Natural killer cell treated with Interleukin-12 subunit alpha and Interleukin-12 subunit beta and Interleukin-15 and Interleukin-18, amount 100 ng/mL, for 72 hours (primary cell): Measurements from ENCODE around the gene SLC22A23. TPM values are rescaled to one million over a fixed set of nuclear protein-coding genes. Genes with fewer than 3 reads are reported as not detected.

ENCODE experiments used
- ATAC-seq, 2 donors: fragments of 150-1000 bp; cut with Tn5 transposase in 1 of 2; sonication (Bioruptor Pico), chemical (Tn5 transposase) in 1 of 2; 2 replicates each; pipeline ENCODE4 v1.10.0; 2021
- DNase-seq: peaks from one replicate; pipeline ENCODE4 v3.0.0; 2022; ENCODE audit warnings: low spot score
- H3K27ac Mint-ChIP-seq, 2 donors: 1 replicate in 1 of 2; 2 replicates in 1 of 2; pipeline ENCODE4 v1.8.0; 2022; ENCODE audit warnings: mixed read lengths in 2 of 2, mild to moderate bottlenecking in 1 of 2, moderate library complexity in 1 of 2
- H3K27me3 Mint-ChIP-seq, 2 donors: 1 replicate in 1 of 2; 2 replicates in 1 of 2; pipeline ENCODE4 v1.8.0; 2022; ENCODE audit warnings: mixed read lengths in 2 of 2
- H3K36me3 Mint-ChIP-seq: one replicate; pipeline ENCODE4 v1.8.0; 2022; ENCODE audit warnings: mixed read lengths
- H3K4me1 Mint-ChIP-seq, 2 donors: 1 replicate in 1 of 2; 2 replicates in 1 of 2; pipeline ENCODE4 v1.8.0; 2022; ENCODE audit warnings: low read depth in 2 of 2, mixed read lengths in 2 of 2, mild to moderate bottlenecking in 1 of 2
- H3K4me3 Mint-ChIP-seq: one replicate; pipeline ENCODE4 v1.8.0; 2022; ENCODE audit warnings: mixed read lengths
- H3K9me3 Mint-ChIP-seq: 2 replicates; pipeline ENCODE4 v1.8.0; 2022; ENCODE audit warnings: mixed read lengths
- total RNA-seq, 2 donors: library from RNA; stranded (reverse); gene quantifications; one replicate each; pipeline ENCODE4 v1.2.3, GENCODE V29; 2022

The SLC22A23 gene
- total RNA-seq, 2 donors from 2014 or later = 0.11 to 0.14 TPM

DNA sequence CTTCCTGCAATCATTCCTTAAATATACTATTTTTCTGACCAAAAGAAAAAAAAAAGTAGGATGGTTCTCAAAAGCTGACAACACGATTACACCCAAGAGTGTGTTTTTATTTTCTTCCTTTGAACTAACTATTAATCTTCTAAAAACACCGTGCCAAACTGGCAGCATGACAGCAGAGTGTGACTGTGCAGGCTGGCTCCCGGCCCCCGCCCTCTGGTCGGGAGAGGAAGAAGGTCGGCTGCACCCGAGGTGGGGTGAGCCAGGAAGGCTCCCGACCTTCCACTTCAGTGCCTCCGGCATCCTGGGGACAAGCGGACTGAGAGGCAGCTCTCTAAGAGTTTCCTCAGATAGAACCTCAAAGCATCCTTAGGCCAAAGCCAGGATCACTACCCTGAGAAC is 29.2 kb downstream of the SLC22A23 start:
- H3K4me1 Mint-ChIP-seq = no peaks in the 10 kb centered on the region
- DNase-seq (no peak), ATAC-seq (no peak)
- no peak overlapping the region for H3K27ac Mint-ChIP-seq
- H3K9me3 Mint-ChIP-seq = no peaks in the 10 kb centered on the region
- H3K27me3 Mint-ChIP-seq = peaks cover 23 to 36% of the 10 kb centered on the region in 2 donors
- no peak overlapping the region for H3K4me3 Mint-ChIP-seq
- H3K36me3 Mint-ChIP-seq = no peaks in the 10 kb centered on the region

DNA sequence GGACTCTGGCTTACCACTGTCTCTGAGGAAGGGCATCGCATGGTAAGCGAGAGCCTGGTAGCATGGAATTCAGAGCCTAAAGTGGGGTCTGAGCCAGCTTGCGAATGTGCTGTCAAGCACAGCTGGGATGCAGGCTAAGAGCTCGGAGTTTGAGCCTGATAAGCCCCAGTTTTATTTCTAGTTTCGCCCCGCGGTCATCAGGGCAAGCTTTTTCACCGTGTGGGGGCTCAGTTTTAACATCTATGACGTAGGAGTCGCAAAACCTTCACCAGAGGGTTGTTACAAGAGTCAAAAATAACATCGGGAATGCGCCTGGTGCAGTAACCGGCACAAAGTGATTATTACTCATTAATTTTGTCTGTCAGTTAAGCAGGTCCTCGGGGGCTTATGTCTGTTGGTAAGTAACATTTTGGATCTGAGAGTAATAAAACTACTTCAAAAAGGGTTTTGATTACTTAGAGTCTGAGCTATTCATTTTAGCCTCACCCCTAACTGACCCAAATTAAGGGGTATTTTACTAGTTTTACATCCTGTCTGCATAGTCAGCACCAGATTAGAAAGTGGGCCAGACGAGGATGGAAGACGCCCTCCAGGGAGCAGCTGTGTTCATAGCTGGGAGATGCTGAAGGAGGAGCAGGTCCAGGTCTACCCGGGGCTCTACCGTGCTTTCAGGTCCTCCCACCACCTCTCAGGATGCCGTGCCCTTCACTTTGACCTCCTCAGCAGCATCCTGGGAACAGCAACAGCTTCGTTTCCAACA is 29.7 kb downstream of the SLC22A23 start:
- Mint-ChIP-seq H3K27ac (no peak overlapping the region), H3K9me3 (no peaks in the 10 kb centered on the region), H3K4me3 (no peak overlapping the region), H3K36me3 (no peaks in the 10 kb centered on the region), H3K27me3 (peaks cover 26 to 41% of the 10 kb centered on the region in 2 donors), H3K4me1 (no peaks in the 10 kb centered on the region)
- no peak for ATAC-seq
- DNase-seq = no peak

DNA sequence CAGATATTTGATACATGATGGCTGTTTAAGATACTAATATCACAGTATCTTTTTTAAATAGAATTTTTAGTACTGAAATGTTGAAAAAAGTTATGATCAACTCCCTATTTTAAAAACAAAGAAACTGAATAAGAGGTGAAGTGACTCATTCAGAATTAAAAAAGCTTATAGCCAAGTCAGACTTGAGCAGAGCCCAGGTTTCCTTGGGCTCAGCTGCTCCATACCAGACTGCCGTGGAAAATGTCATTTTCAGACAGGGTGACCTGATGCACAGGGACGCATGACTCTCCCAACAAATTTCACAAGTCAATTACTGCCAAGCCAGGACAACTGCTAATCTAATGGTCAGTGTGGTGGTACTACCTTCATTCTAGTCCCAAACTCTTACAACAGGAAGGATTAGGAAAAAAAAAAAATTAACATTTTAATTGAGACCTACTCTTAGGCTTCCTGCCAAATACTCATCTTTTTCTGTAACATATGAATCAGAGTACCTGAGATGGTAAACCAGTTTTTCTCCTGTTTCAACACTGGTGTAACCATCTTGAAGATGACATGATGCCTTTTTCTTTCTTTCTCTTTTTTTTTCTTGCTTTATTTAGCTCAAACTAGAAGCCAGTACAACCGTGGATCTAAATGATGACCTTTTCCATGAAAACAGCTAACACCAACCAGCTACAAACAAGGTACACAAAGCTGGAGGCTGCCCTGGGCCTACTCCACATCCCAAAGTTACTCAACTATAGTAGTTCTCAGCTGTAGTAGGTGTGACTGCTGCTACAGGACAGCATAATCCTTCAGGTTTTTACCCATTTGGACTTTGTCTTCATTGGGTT is 30.5 kb downstream of the SLC22A23 start:
- Mint-ChIP-seq H3K27me3 (peaks cover 26 to 41% of the 10 kb centered on the region in 2 donors), H3K36me3 (no peaks in the 10 kb centered on the region), H3K9me3 (no peaks in the 10 kb centered on the region), H3K27ac (no peak overlapping the region), H3K4me1 (no peaks in the 10 kb centered on the region), H3K4me3 (no peak overlapping the region)
- ATAC-seq (no peak), DNase-seq (no peak)

DNA sequence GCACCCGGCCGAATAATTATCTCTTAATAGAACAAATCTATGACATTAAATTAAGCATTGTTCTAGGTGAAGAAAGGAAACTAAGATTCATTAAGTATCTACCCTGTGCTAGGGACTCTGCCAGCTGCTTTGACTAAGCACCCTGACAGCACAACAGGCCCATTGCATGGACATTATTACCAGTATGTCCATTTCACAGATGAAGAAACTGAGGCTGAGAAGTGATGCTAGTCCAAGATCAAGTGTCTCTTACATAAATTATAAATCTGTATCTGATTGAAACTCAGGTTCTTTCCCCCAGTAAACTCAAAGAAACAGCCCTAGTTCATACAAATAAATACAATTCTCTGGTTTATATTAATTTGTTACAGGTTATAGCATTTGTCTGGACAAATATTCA is 31.3 kb downstream of the SLC22A23 start:
- ATAC-seq = no peak
- H3K36me3 Mint-ChIP-seq = no peaks in the 10 kb centered on the region
- DNase-seq = no peak
- no peak overlapping the region for H3K4me3 Mint-ChIP-seq
- H3K4me1 Mint-ChIP-seq = no peaks in the 10 kb centered on the region
- H3K27me3 Mint-ChIP-seq = peaks cover 26 to 47% of the 10 kb centered on the region in 2 donors
- H3K27ac Mint-ChIP-seq = no peak overlapping the region
- H3K9me3 Mint-ChIP-seq = no peaks in the 10 kb centered on the region

DNA sequence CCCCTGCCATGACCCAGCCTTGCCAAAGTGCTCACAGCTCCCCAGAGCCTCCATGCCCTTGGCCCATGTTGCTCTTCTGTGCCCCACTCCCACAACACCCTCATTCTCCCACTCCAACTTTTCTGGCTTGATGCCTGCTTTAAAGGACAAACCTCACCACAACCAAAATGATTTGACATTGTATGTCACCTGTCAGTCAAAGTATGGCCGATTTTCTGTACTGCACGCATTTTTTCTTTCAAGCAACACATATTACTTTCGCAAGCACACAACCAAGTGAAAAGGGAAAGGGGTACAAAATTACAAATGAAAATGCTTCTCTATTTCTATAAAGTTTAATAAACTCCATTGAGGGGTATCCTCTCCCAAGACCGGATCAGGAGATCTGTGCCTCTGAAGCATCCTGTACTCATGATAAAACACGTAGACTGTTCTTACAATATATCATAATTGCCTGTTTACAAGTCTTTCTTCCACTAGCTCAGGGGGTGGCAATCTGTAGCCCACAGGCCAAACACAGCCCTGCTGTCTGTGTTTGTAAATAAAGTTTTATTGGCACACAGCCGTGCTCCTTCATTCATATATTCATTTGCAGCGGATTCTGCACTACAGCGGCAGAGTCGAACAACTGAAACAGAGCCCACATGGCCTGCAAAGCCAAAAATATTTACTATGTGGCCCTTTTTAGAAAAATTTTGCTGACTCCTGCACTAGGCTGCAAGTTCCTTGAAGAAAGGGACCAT is 32.5 kb downstream of the SLC22A23 start:
- H3K27me3 Mint-ChIP-seq = peaks cover 26 to 56% of the 10 kb centered on the region in 2 donors
- no peak for DNase-seq
- no peaks in the 10 kb centered on the region for H3K36me3 Mint-ChIP-seq
- no peak overlapping the region for H3K4me3 Mint-ChIP-seq
- no peak overlapping the region for H3K27ac Mint-ChIP-seq
- no peak for ATAC-seq
- no peaks in the 10 kb centered on the region for H3K9me3 Mint-ChIP-seq
- no peaks in the 10 kb centered on the region for H3K4me1 Mint-ChIP-seq

DNA sequence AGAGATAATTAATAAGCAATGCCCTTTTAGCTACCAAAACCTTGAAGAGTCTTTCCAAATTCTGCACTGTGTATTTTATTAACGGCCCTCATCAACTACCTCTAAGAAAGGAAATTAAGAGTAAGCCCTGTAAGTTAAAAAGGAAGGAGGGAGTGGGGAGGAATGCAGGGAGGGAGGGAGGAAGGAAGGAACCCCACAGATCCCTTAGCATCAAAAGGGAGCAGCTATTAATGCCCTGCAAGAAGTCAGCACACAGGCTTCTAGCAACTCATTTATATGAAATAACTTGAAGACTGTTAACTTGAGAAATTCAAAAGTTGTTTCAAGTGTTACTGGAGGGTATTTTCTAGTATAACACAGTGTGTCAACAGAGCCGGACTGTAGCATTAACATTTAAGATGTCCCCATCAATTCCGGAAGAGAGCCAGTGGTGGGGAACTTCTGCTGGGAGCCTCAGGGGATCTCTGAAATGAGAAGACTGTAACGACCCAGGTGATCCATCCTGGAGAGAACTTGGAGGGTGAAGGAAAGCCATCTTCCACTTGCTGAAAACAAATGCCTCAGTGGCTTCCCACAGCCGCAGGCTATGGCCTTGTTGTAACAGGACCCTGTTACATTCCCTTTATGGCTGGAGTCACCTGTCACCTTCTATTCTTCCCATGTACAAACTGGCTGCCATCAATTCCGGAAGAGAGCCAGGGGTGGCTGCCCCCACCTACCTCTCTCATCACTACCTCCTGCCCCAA is 33.2 kb downstream of the SLC22A23 start:
- no peak overlapping the region for H3K27ac Mint-ChIP-seq
- H3K27me3 Mint-ChIP-seq = peaks cover 26 to 54% of the 10 kb centered on the region in 2 donors
- H3K4me3 Mint-ChIP-seq = no peak overlapping the region
- H3K9me3 Mint-ChIP-seq = no peaks in the 10 kb centered on the region
- no peak for DNase-seq
- no peaks in the 10 kb centered on the region for H3K36me3 Mint-ChIP-seq
- no peak for ATAC-seq
- H3K4me1 Mint-ChIP-seq = no peaks in the 10 kb centered on the region

DNA sequence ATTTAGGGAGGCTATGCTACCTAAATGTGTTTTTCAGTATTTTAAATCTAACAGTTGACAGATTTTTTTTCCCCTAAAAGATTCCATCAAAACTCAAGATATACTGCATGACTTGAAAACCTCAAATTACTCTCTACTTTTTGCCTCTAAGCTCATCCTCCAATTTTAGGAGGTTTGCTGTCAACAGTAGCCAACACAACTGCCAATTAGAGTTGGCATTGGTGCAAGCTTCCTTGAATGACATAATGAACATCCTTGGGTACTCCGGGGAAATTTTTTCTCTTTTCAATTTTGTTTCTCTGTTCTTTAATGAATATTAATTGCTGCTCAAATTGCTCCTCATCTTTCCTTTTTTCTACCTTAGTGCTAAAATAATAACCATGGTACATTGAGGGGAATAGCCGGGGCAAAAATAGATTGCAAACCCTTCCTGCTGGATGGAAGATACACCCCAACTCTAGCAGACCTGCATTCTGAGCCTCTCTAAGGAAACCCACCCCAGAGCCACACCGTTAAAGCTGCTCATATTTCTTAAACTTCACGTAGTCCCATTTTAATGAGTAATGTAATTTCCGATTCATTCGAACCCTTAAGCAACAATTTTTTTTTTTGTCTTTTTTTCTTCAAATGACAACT is 34.3 kb downstream of the SLC22A23 start:
- H3K36me3 Mint-ChIP-seq = no peaks in the 10 kb centered on the region
- no peaks in the 10 kb centered on the region for H3K4me1 Mint-ChIP-seq
- no peak overlapping the region for H3K27ac Mint-ChIP-seq
- no peak overlapping the region for H3K4me3 Mint-ChIP-seq
- H3K9me3 Mint-ChIP-seq = no peaks in the 10 kb centered on the region
- peaks cover 19 to 44% of the 10 kb centered on the region in 2 donors for H3K27me3 Mint-ChIP-seq
- DNase-seq = no peak
- no peak for ATAC-seq

DNA sequence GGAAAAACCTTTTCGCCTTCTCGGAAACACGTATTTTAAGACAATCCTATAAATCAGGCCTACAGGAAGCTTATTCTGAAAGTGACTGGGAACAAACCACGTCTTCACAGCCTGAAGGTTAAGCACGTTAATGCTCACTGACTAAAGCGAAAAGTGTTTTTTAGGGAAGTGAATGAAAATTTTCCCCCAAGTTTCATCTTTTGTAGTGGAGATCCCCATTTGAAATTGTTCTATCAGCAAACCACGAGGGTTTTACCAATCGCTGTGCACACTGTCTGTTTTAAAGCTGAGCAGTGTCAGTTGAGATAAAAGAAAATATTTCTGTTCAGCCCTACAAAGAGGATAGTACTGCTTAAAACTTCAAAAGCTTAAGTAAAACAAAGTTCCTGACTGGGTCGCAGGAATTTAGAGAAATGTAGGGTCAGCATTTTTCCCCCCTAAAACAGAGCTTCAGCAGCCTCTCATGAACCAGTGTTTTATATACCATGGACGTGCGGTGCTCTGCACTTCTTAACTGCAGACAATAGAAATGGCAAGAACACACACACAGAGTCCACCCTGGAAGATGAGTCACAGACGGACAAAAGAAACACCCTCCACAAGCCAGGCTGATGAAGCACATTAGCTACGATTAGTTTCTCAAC is 34.9 kb downstream of the SLC22A23 start:
- H3K9me3 Mint-ChIP-seq = no peaks in the 10 kb centered on the region
- no peak for DNase-seq
- H3K36me3 Mint-ChIP-seq = no peaks in the 10 kb centered on the region
- ATAC-seq = no peak
- no peaks in the 10 kb centered on the region for H3K4me1 Mint-ChIP-seq
- peaks cover 19 to 42% of the 10 kb centered on the region in 2 donors for H3K27me3 Mint-ChIP-seq
- H3K27ac Mint-ChIP-seq = no peak overlapping the region
- no peak overlapping the region for H3K4me3 Mint-ChIP-seq

DNA sequence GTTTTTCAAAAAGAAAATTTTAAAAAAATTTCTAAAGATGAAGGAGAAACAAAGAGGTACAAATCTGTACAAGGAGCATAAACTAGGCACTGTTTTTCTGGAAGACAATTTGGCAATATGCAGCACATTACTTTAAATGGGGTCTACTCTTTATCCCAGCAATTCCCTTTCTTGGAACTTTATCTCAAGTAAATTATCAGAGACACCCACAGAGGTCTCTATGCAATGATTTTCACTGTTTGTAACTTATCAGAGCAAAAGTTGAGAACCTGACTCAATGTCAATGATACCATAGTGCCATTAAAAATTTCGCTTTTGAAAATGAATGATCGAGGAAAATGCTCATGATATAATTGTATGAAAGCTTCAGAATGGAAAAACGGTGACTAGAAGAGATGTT is 35.7 kb downstream of the SLC22A23 start:
- no peak overlapping the region for H3K4me3 Mint-ChIP-seq
- no peak for ATAC-seq
- no peaks in the 10 kb centered on the region for H3K9me3 Mint-ChIP-seq
- no peak for DNase-seq
- no peaks in the 10 kb centered on the region for H3K4me1 Mint-ChIP-seq
- H3K27me3 Mint-ChIP-seq = peaks cover 19 to 35% of the 10 kb centered on the region in 2 donors
- no peak overlapping the region for H3K27ac Mint-ChIP-seq
- H3K36me3 Mint-ChIP-seq = no peaks in the 10 kb centered on the region

DNA sequence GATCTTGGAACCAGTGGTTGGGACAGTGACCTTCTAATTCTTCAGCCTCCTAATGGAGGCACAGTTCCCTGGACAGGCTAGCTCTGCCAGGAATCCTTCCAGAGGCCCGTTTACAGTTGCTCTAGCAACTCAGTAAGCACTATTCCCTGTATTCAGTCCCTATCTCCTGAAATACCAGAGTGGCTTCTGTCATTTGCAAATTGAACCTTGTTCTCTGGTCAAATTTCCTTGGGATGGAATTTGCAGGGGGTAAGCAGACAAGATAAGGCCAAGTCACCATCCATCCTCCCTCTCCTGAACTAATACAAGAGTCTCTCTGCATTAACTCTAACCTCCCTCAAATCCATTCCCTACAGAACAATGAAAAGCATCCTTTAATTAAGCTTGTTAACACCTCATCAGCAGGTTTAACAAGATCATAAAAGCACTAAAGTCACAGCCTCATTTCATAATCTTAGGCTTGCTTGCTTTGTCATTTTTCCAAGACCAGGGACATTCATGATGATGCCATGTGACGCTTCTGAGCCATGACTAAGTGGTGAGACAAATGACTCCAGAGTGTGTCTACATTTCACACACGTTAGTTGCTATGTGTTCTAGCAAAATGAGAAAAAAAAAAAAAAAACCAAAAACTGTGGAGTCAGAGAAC is 37.1 kb downstream of the SLC22A23 start:
- Mint-ChIP-seq H3K9me3 (no peaks in the 10 kb centered on the region), H3K4me3 (no peak overlapping the region), H3K27me3 (peaks cover 19 to 35% of the 10 kb centered on the region in 2 donors), H3K27ac (no peak overlapping the region), H3K4me1 (peaks cover 0 to 3% of the 10 kb centered on the region in 2 donors), H3K36me3 (no peaks in the 10 kb centered on the region)
- ATAC-seq = no peak
- no peak for DNase-seq

DNA sequence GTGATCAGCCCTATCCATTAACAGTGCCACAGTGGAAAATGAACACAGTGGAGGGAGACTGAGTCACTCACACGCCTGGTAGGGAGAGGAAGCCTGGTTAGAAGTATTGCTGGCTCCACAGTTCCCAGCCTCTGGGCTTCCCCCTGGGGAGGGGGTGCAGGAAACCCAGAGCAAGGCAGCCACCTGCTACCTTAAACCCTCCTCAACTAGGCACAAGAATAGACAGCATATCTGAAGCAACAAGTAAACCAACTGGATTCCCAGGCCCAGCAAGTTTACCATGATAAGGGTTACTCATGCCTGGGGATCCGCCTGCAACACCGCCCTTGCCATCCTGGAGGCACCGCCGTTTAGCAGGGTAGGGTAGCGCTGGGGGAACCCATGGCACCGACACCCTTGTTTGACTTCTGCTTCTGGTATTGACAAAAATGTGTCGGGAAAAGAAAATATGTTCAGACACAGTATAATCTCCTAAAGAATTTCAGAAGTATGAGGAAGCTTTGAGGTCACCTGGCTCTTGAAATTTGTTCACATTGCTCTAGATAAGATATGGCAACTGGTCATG is 38.3 kb downstream of the SLC22A23 start:
- peaks cover 0 to 4% of the 10 kb centered on the region in 2 donors for H3K4me1 Mint-ChIP-seq
- DNase-seq (no peak), ATAC-seq (peak in 1 of 2 donors; percentile 8)
- no peak overlapping the region for H3K4me3 Mint-ChIP-seq
- H3K27ac Mint-ChIP-seq = no peak overlapping the region
- no peaks in the 10 kb centered on the region for H3K9me3 Mint-ChIP-seq
- peaks cover 14 to 27% of the 10 kb centered on the region in 2 donors for H3K27me3 Mint-ChIP-seq
- no peaks in the 10 kb centered on the region for H3K36me3 Mint-ChIP-seq

DNA sequence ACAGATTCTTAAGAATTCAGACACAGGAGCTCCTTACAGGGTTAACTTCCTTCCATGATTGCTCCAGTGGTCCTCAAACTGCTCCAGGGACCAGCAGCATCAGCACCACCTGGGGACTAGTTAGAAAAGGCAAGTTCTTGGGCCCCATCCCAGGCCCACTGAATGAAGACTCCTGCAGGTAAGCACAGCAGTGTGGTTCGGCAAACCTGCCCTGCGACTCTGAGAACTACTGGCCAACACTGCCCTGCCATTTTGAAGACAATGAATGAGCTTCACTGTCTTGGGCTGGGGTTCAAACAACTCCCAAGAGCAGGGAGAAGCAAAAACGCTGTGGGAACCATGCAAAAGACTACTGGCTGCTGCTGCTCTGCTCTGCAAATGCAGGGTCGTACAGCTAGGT is 39.4 kb downstream of the SLC22A23 start:
- Mint-ChIP-seq H3K27me3 (peaks cover 5 to 24% of the 10 kb centered on the region in 2 donors), H3K4me1 (peaks cover 0 to 4% of the 10 kb centered on the region in 2 donors), H3K27ac (no peak overlapping the region), H3K9me3 (no peaks in the 10 kb centered on the region), H3K4me3 (no peak overlapping the region), H3K36me3 (no peaks in the 10 kb centered on the region)
- DNase-seq = no peak
- ATAC-seq = no peak
